GM12874 (cell line): Measurements from ENCODE around the gene BCL2L2.

Experiments
- CTCF ChIP-seq: IDR thresholded peaks from 2 replicates; pipeline ENCODE4 v1.5.1; 2011; ENCODE audit warnings: low read depth, mild to moderate bottlenecking, control low read depth, low read length, moderate library complexity; ENCODE audit not compliant: insufficient read depth

The BCL2L2 gene

GRCh38 chr14:23319746-23320583, 13.3 kb downstream of the BCL2L2 start:
- TF ChIP-seq CTCF = no peak

DNA sequence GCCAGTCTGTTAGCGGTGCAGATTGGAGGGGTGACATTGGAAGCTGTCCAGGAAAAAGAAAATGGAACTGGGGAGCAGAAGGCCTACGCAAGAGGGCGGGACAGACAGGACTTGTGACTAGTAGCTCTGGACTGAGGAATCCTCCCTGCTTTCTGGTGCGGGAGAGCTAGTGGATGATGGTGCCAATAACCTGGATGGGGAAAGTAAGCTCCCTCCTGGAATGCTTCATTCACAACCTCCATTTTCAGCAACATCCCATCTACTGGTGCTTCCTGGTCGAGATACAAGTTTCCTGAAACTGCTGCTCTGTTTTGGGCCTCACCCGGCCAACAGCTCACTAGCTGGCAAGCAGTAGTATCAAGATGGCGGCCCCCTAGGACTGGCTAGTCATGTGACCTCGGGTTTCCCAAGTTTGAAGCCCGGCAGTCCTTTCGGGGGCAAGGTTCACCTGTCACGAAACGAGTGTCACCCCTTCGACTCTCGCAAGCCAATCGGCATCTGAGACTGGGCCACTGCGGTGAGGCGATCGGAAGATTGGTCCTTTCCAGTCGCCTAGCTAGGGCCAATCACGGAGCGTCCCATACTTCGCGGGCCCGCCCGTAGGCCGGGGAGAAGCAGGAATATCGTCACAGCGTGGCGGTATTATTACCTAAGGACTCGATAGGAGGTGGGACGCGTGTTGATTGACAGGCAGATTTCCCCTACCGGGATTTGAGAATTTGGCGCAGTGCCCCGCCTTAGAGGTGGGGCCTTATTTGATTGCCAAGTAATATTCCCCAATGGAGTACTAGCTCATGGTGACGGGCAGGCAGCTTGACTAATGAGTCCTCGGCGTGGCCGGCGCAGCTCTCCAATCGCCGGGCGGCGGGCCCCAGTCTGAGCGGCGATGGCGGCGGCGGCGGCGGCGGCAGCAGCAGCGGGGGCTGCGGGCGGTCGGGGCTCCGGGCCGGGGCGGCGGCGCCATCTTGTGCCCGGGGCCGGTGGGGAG, 14.2 kb downstream of the BCL2L2 start, which contains the start of gene PABPN1:
PABPN1 (plus strand) TSS at position 874 of the 988 bp plus-strand sequence; CDS start at position 887, 13 bp downstream.
- TF ChIP-seq CTCF = no peak

- no peak for TF ChIP-seq CTCF
Observed at GRCh38 chr14:23321572-23322547, 15.2 kb downstream of the BCL2L2 start.

DNA sequence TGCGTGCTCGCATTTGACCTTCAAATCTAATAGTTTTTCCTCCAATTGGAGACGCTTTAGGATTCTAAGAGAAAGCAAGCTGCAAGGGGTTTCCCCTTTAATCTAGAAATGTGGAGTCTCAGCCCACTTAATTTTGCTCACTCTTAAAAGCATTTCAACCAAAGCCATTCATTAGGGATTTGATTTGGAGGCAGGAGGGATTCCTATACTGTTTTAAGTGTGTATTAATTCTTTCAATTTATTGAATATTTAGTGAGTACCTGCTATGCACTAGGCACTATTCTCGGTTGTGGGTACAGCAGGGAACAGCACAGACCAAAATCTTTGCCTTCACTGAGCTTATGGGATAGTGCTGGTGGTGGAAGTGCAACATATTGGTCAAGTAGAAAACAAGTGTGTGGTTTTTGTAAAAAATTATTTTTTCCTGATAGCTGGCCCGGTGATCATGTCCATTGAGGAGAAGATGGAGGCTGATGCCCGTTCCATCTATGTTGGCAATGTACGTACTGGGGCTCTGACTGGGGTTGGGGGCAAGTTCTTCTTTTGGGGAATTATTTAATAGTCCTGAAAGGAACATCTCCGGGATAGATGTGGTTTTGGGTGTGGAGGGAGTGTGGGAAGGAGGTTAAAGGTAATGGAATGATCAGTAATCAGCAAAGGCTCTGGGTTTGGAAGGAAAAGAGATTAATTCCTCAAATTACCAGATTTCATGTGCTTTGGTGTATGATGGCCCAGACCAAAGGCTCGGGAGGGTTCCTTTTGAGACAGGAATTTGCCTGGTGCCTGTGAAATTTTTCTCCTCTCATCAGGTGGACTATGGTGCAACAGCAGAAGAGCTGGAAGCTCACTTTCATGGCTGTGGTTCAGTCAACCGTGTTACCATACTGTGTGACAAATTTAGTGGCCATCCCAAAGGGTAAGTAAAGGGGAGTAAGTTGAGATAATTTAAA, 16.2 kb downstream of the BCL2L2 start:
- no peak for TF ChIP-seq CTCF

GRCh38 chr14:23323838-23324454, 17.3 kb downstream of the BCL2L2 start:
- TF ChIP-seq CTCF = no peak

- TF ChIP-seq CTCF = no peak
Observed at GRCh38 chr14:23324455-23324846, 17.8 kb downstream of the BCL2L2 start.
